ENCODE data around the gene FAM98C. TPM values are rescaled to one million over a fixed set of nuclear protein-coding genes. Genes with fewer than 3 reads are reported as not detected.
A peak's percentile ranks its signal among the peaks of the same experiment; 100 is the strongest.

FAM98C gene
- total RNA-seq, 2 experiments from 2014 or later = 21.9 to 31.1 TPM

DNA sequence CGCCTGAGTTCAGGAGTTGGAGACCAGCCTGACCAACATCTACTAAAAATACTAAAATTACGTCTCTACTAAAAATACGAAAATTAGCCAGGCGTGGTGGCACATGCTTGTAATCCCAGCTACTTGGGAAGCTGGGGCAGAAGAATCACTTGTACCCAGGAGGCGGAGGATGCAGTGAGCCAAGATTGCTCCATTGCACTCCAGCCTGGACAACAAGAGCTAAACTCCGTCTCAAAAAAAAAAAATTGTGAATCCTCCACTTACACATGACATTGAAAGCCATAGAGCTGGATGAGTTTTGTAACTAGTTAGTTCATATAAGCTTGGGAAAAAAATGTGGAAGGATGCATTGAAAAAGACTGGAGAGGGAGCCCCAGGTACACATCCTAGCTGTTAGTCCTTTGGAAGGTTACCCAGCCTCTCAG, 29.0 kb upstream of the FAM98C start:
- peak overlapping the region; percentile 54 for H3K27ac ChIP-seq (ENCODE audit: low read depth, low read length, poor library complexity, severe bottlenecking)
- TF ChIP-seq CTCF (conservative IDR thresholded peaks at IDR 0.05; ENCODE audit: low read length) = no peak
- TF ChIP-seq EZH2phosphoT487 (IDR thresholded peaks at IDR 0.05; ENCODE audit: borderline replicate concordance, low read depth, low read length) = no peak
- ChIA-PET POLR2A (interaction anchor here (0.7 to 2.1 kb wide), 16 partner anchors 12 to 475 kb away, joined by 3 to 12 read pairs (median 5); partner anchors contain the start of genes CATSPERG, FAM98C, GGN and WDR87), CTCF (ENCODE audit: unreplicated experiment) (interaction anchor here (0.7 to 1.1 kb wide), 4 partner anchors 14 to 130 kb away, joined by 3 to 11 read pairs (median 4); partner anchors contain the start of genes CATSPERG and GGN)
- intact Hi-C loops (cut with micrococcal nuclease; ENCODE audit: unreplicated experiment) = loop anchor here (1.0 to 2.0 kb wide), 4 partner anchors 15 to 58 kb away; partner anchors contain the start of genes FAM98C, GGN and SPRED3
- peaks cover 32% of the 10 kb centered on the region for H3K79me2 ChIP-seq (ENCODE audit: insufficient read depth, low read depth, low read length)
- BruUV-seq (replicated peaks) = TSS peak; percentile 99
- no peak for DNase-seq (ENCODE audit: low spot score)
- H3K36me3 ChIP-seq (ENCODE audit: insufficient read depth, low read length) = peaks cover 26% of the 10 kb centered on the region
- H3K9me3 ChIP-seq (ENCODE audit: low read length) = no peaks in the 10 kb centered on the region
- H3K4me3 ChIP-seq (ENCODE audit: low read depth, low read length, poor library complexity, severe bottlenecking) = peak overlapping the region; percentile 67
- peaks cover 4% of the 10 kb centered on the region; the same call in 1 of the 2 replicates for H4K20me1 ChIP-seq (ENCODE audit: insufficient read depth, low read length)
- H2AFZ ChIP-seq (ENCODE audit: low read length) = peak overlapping the region; percentile 93; the same call in 1 of the 2 replicates
- H3K9me2 ChIP-seq (ENCODE audit: insufficient read depth, low read length) = no peaks in the 10 kb centered on the region
- H3K4me1 ChIP-seq (ENCODE audit: insufficient read depth, low read length, poor library complexity, severe bottlenecking) = peaks cover 21% of the 10 kb centered on the region
- peak overlapping the region; percentile 95 for H3K4me2 ChIP-seq (ENCODE audit: low read length)

GRCh38 chr19:38374332-38375097, 28.4 kb upstream of the FAM98C start, which contains the start of gene PSMD8:
PSMD8 (plus strand) TSS chr19:38374571; CDS start chr19:38374602, 31 bp downstream.
- POLR2A ChIA-PET = interaction anchor here (0.7 to 2.1 kb wide), 17 partner anchors 12 to 475 kb away, joined by 3 to 12 read pairs (median 5); partner anchors contain the start of genes CATSPERG, FAM98C, GGN and WDR87
- Histone ChIP-seq H3K27ac (ENCODE audit: low read depth, low read length, poor library complexity, severe bottlenecking) (peak within 1 kb of the TSS; percentile 54), H3K36me3 (ENCODE audit: insufficient read depth, low read length) (peaks cover 32% of the 10 kb centered on the region), H3K4me2 (ENCODE audit: low read length) (peak within 1 kb of the TSS; percentile 95), H4K20me1 (ENCODE audit: insufficient read depth, low read length) (peaks cover 4% of the 10 kb centered on the region; the same call in 1 of the 2 replicates), H3K4me3 (ENCODE audit: low read depth, low read length, poor library complexity, severe bottlenecking) (peak within 1 kb of the TSS; percentile 84), H3K79me2 (ENCODE audit: insufficient read depth, low read depth, low read length) (peaks cover 32% of the 10 kb centered on the region), H3K4me1 (ENCODE audit: insufficient read depth, low read length, poor library complexity, severe bottlenecking) (peaks cover 21% of the 10 kb centered on the region), H2AFZ (ENCODE audit: low read length) (peak within 1 kb of the TSS; percentile 93; the same call in 1 of the 2 replicates), H3K9me3 (ENCODE audit: low read length) (no peaks in the 10 kb centered on the region), H3K9me2 (ENCODE audit: insufficient read depth, low read length) (no peaks in the 10 kb centered on the region)
- no TSS peak for BruUV-seq (replicated peaks)
- DNase-seq (ENCODE audit: low spot score) = peak; percentile 100
- intact Hi-C loops (cut with micrococcal nuclease; ENCODE audit: unreplicated experiment) = loop anchor here (1.0 to 2.0 kb wide), 4 partner anchors 14 to 58 kb away; partner anchors contain the start of genes FAM98C, GGN and SPRED3
- CTCF ChIA-PET (ENCODE audit: unreplicated experiment) = interaction anchor here (0.7 to 1.1 kb wide), 5 partner anchors 13 to 131 kb away, joined by 3 to 11 read pairs (median 4); partner anchors contain the start of genes CATSPERG, FAM98C and GGN
- TF ChIP-seq CTCF (conservative IDR thresholded peaks at IDR 0.05; ENCODE audit: low read length) (peak; percentile 56), EZH2phosphoT487 (IDR thresholded peaks at IDR 0.05; ENCODE audit: borderline replicate concordance, low read depth, low read length) (no peak)

Data from OCI-LY7 (cell line).